ENCODE measurements around the gene ETV4.
"Not testable (repeated sequence)": the region's sequence is repeated elsewhere in the genome, so short reads cannot be mapped to it uniquely, and the experiment has no call there.

Gene ETV4

DNA sequence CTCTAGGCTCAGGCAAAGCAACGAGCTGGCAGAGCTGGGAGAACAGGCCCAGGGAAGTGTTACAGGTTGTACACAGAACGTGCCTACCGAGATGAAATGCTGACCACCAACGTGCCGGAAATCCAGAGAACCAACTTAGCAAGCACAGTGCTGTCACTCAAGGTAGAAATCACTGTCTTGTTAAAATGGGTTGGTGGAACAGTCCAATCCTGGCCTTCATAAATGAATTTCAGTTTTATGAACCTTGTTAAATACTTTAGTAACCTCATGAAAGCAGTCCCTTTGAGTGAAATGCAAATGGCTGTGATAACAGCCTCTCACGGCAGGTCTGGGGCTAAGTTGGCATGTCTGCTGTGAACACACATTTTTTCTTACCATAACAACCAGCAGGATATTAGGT is 29.0 kb downstream of the ETV4 start:
- no peaks in the 10 kb centered on the region for H3K9me3 ChIP-seq (ENCODE audit: insufficient read depth, low read depth, low read length)
- H2AFZ ChIP-seq (ENCODE audit: low read length): no peak overlapping the region
- no peaks in the 10 kb centered on the region for H3K4me1 ChIP-seq (ENCODE audit: insufficient read depth, low read length, poor library complexity, severe bottlenecking)
- H4K20me1 ChIP-seq (ENCODE audit: insufficient read depth, low read length, poor library complexity, severe bottlenecking): no peaks in the 10 kb centered on the region
- H3K9me2 ChIP-seq (replicated peaks; ENCODE audit: low read depth, low read length): no peaks in the 10 kb centered on the region
- H3K27me3 ChIP-seq (ENCODE audit: insufficient read depth, low read length, poor library complexity, severe bottlenecking): no peaks in the 10 kb centered on the region
- no peaks in the 10 kb centered on the region for H3F3A ChIP-seq (ENCODE audit: low read depth)
- H3K4me2 ChIP-seq (ENCODE audit: low read depth, low read length, poor library complexity, severe bottlenecking): no peak overlapping the region
- H3K79me2 ChIP-seq (ENCODE audit: insufficient read depth, low read length): no peaks in the 10 kb centered on the region
- TF ChIP-seq, protein P1, sequence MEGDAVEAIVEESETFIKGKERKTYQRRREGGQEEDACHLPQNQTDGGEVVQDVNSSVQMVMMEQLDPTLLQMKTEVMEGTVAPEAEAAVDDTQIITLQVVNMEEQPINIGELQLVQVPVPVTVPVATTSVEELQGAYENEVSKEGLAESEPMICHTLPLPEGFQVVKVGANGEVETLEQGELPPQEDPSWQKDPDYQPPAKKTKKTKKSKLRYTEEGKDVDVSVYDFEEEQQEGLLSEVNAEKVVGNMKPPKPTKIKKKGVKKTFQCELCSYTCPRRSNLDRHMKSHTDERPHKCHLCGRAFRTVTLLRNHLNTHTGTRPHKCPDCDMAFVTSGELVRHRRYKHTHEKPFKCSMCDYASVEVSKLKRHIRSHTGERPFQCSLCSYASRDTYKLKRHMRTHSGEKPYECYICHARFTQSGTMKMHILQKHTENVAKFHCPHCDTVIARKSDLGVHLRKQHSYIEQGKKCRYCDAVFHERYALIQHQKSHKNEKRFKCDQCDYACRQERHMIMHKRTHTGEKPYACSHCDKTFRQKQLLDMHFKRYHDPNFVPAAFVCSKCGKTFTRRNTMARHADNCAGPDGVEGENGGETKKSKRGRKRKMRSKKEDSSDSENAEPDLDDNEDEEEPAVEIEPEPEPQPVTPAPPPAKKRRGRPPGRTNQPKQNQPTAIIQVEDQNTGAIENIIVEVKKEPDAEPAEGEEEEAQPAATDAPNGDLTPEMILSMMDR (conservative IDR thresholded peaks at IDR 0.05; ENCODE audit: low read length): no peak
- TF ChIP-seq EZH2phosphoT487 (IDR thresholded peaks at IDR 0.05; ENCODE audit: borderline replicate concordance): no peak
- no peak overlapping the region for H3K4me3 ChIP-seq (ENCODE audit: low read length, poor library complexity, severe bottlenecking)
- no peak overlapping the region for H3K9ac ChIP-seq (ENCODE audit: low read depth, low read length, poor library complexity, severe bottlenecking)
- peaks cover 91% of the 10 kb centered on the region for H3K36me3 ChIP-seq (ENCODE audit: insufficient read depth, low read length)

DNA sequence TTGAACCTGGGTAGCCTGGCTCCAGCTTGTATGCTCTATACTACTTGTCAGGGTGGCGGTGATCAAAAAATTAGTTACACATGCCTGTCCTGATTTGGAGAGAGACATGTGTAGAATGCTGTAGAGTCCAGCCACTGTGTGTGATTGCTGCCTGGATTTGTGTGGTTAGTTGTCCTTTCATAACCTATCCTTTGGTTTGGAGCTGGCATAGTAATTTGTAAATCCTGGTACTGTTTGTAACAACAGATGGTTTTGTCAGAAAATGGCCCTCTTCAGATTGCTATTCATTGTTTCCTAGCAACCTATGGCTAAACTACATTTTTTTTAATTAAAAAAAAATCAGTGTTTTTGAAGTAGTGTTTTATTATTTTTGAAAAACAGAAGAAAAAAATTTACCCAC is 30.5 kb downstream of the ETV4 start:
- no peaks in the 10 kb centered on the region for H3K27me3 ChIP-seq (ENCODE audit: insufficient read depth, low read length, poor library complexity, severe bottlenecking)
- H3K4me3 ChIP-seq (ENCODE audit: low read length, poor library complexity, severe bottlenecking): no peak overlapping the region
- H3K9me2 ChIP-seq (replicated peaks; ENCODE audit: low read depth, low read length): no peaks in the 10 kb centered on the region
- H3K36me3 ChIP-seq (ENCODE audit: insufficient read depth, low read length): peaks cover 88% of the 10 kb centered on the region
- H4K20me1 ChIP-seq (ENCODE audit: insufficient read depth, low read length, poor library complexity, severe bottlenecking): no peaks in the 10 kb centered on the region
- H2AFZ ChIP-seq (ENCODE audit: low read length): no peak overlapping the region
- H3K4me2 ChIP-seq (ENCODE audit: low read depth, low read length, poor library complexity, severe bottlenecking): no peak overlapping the region
- no peaks in the 10 kb centered on the region for H3K79me2 ChIP-seq (ENCODE audit: insufficient read depth, low read length)
- TF ChIP-seq, protein P1 (conservative IDR thresholded peaks at IDR 0.05; ENCODE audit: low read length): no peak
- no peak for TF ChIP-seq EZH2phosphoT487 (IDR thresholded peaks at IDR 0.05; ENCODE audit: borderline replicate concordance)
- H3K4me1 ChIP-seq (ENCODE audit: insufficient read depth, low read length, poor library complexity, severe bottlenecking): no peaks in the 10 kb centered on the region
- H3K9me3 ChIP-seq (ENCODE audit: insufficient read depth, low read depth, low read length): no peaks in the 10 kb centered on the region
- H3K9ac ChIP-seq (ENCODE audit: low read depth, low read length, poor library complexity, severe bottlenecking): no peak overlapping the region
- H3F3A ChIP-seq (ENCODE audit: low read depth): no peaks in the 10 kb centered on the region

GRCh38 chr17:43511199-43511598 is 34.9 kb downstream of the ETV4 start:
- not testable (repeated sequence) for H3K27me3 ChIP-seq (ENCODE audit: insufficient read depth, low read length, poor library complexity, severe bottlenecking); H3K9me3 ChIP-seq (ENCODE audit: insufficient read depth, low read depth, low read length); H3K9ac ChIP-seq (ENCODE audit: low read depth, low read length, poor library complexity, severe bottlenecking); H3K4me1 ChIP-seq (ENCODE audit: insufficient read depth, low read length, poor library complexity, severe bottlenecking); H3F3A ChIP-seq (ENCODE audit: low read depth); H2AFZ ChIP-seq (ENCODE audit: low read length); H3K79me2 ChIP-seq (ENCODE audit: insufficient read depth, low read length); H3K9me2 ChIP-seq (replicated peaks; ENCODE audit: low read depth, low read length); H4K20me1 ChIP-seq (ENCODE audit: insufficient read depth, low read length, poor library complexity, severe bottlenecking); H3K4me2 ChIP-seq (ENCODE audit: low read depth, low read length, poor library complexity, severe bottlenecking); H3K4me3 ChIP-seq (ENCODE audit: low read length, poor library complexity, severe bottlenecking)
- H3K36me3 ChIP-seq (ENCODE audit: insufficient read depth, low read length): peaks cover 88% of the 10 kb centered on the region; the same call in 1 of the 2 replicates

- not testable (repeated sequence) for H3F3A ChIP-seq (ENCODE audit: low read depth); H4K20me1 ChIP-seq (ENCODE audit: insufficient read depth, low read length, poor library complexity, severe bottlenecking); H3K4me1 ChIP-seq (ENCODE audit: insufficient read depth, low read length, poor library complexity, severe bottlenecking); H3K9me2 ChIP-seq (replicated peaks; ENCODE audit: low read depth, low read length); H3K27me3 ChIP-seq (ENCODE audit: insufficient read depth, low read length, poor library complexity, severe bottlenecking); H2AFZ ChIP-seq (ENCODE audit: low read length); H3K4me2 ChIP-seq (ENCODE audit: low read depth, low read length, poor library complexity, severe bottlenecking); H3K4me3 ChIP-seq (ENCODE audit: low read length, poor library complexity, severe bottlenecking); H3K79me2 ChIP-seq (ENCODE audit: insufficient read depth, low read length); H3K9me3 ChIP-seq (ENCODE audit: insufficient read depth, low read depth, low read length); H3K9ac ChIP-seq (ENCODE audit: low read depth, low read length, poor library complexity, severe bottlenecking)
- H3K36me3 ChIP-seq (ENCODE audit: insufficient read depth, low read length): peaks cover 90% of the 10 kb centered on the region; the same call in 1 of the 2 replicates
Observed at GRCh38 chr17:43509440-43509839, 36.7 kb downstream of the ETV4 start.
